Peyer's patch (tissue), 4 donors: ENCODE results near the gene PCDHGB1.

Experiments used
- POLR2A ChIP-seq, 2 donors: fragments of 450-650 bp; IDR thresholded peaks; one replicate each; pipeline ENCODE4 v1.5.1; 2017; ENCODE audit warnings: antibody characterized with exemption in 2 of 2, mild to moderate bottlenecking in 2 of 2, moderate library complexity in 2 of 2
- TF ChIP-seq, protein P1 (sequence below), 6 experiments: fragments of 450-650 bp in 4 of 6; fragments of 200-600 bp in 2 of 6; sonication (generic) in 1 of 6; IDR thresholded peaks; one replicate each; pipeline ENCODE4 v1.5.1; 2017 to 2019; ENCODE audit warnings: antibody characterized with exemption in 6 of 6, mild to moderate bottlenecking in 3 of 6, moderate library complexity in 1 of 6

DNA sequence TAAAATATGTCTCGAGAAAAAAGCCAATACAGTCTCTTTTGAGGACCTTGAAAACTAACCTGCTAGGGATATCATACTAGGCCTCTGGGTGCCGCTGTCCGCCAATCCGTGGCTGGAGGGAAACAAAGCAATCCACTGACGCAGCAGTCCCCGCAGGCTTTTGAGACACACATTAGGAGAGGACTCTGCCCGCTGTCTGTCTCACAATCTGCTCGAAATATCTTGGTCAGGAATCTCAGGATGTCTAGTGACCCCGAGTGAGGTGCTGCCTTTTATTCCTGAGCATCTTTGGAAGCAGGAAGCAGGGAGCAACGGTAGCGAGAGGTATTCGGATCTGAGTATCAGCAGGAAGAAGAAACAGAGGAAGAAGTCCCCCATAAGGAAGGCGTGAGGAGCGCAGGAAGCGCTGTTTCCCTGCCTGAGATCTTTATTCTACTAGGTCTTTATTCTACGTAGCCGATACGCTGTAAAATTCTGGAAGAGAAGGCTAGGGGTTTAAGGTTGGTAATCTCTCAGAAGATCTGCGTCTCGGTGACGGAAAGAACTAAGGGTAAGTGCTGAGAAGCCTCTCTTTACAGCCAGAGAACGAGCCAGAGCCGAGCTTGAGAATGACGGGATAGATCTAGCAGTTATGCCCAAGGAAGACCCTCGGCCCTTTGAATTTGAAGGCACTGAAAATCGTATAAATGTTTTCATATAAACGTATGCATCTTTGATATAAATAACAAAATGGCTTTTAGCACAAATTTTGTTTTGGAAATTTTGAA is 23.6 kb upstream of the PCDHGB1 start:
- no peak for TF ChIP-seq POLR2A (IDR thresholded peaks at IDR 0.05)
- TF ChIP-seq, protein P1, sequence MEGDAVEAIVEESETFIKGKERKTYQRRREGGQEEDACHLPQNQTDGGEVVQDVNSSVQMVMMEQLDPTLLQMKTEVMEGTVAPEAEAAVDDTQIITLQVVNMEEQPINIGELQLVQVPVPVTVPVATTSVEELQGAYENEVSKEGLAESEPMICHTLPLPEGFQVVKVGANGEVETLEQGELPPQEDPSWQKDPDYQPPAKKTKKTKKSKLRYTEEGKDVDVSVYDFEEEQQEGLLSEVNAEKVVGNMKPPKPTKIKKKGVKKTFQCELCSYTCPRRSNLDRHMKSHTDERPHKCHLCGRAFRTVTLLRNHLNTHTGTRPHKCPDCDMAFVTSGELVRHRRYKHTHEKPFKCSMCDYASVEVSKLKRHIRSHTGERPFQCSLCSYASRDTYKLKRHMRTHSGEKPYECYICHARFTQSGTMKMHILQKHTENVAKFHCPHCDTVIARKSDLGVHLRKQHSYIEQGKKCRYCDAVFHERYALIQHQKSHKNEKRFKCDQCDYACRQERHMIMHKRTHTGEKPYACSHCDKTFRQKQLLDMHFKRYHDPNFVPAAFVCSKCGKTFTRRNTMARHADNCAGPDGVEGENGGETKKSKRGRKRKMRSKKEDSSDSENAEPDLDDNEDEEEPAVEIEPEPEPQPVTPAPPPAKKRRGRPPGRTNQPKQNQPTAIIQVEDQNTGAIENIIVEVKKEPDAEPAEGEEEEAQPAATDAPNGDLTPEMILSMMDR (IDR thresholded peaks at IDR 0.05), result peak in 5 of 6 experiments; percentile 19 to 48 (median 38)
